ENCODE data around the gene MRPL28. TPM values are rescaled to one million over a fixed set of nuclear protein-coding genes. Genes with fewer than 3 reads are reported as not detected.
A peak's percentile ranks its signal among the peaks of the same experiment; 100 is the strongest.
"Not testable (repeated sequence)": the region's sequence is repeated elsewhere in the genome, so short reads cannot be mapped to it uniquely, and the experiment has no call there.

The MRPL28 gene
- total and polyA plus RNA-seq, 7 experiments from 2014 or later = 21.9 to 86.2 (median 31.4) TPM

DNA sequence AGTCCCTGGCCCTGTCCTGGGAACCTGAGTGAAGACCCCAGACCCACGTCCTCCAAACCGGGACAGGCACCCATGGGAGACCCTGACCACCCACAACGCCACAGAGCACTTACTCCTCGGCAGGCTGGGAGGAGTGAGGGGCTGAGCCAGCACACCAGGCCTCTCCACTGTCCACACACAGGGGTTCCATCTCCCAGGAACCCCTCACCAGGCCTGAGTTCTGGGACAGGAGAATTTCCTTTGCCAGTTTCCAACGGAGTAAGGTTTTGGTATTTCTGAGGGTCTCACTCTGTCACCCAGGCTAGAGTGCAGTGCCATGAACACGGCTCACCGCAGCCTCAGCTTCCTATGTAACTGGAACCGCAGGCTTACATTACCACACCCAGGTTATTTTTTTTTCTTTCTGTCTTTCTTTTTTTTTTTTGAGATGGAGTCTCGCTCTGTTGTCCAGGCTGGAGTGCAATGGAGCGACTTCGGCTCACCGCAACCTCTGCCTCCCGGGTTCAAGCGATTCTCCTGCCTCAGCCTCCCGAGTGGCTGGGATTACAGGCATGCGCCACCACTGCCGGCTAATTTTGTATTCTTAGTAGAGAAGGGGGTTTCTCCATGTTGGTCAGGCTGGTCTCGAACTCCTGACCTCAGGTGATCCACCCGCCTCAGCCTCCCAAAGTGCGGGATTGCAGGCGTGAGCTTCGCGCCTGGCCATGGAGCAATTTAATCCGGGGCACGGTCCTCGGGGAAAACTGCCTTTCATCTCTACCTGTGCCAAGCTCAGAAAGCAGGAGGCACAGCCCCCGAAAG lies 9.8 kb upstream of the MRPL28 start:
- peak overlapping the region; percentile 58 to 98 (median 94) for H3K27ac Mint-ChIP-seq
- intact Hi-C loops (cut with micrococcal nuclease) = loop anchor here (1.0 to 10.0 kb wide), 3 partner anchors 10 to 207 kb away; partner anchors contain the start of gene MRPL28 (in 1 of the 2)
- peaks cover 0 to 3% (median 0%) of the 10 kb centered on the region in 5 donors for H3K36me3 Mint-ChIP-seq
- H3K4me3 Mint-ChIP-seq = peak overlapping the region; percentile 63 to 97 (median 86)
- peak in 4 of 9 donors; percentile 58 to 76 (median 62) for DNase-seq
- Histone ChIP-seq H3K27me3 (ENCODE audit: control insufficient read depth in 2 of 2, insufficient read depth in 2 of 2, low read length in 2 of 2) (no peaks in the 10 kb centered on the region), H3K36me3 (ENCODE audit: control insufficient read depth in 2 of 3, insufficient read depth in 3 of 3, low read length in 3 of 3) (peaks cover 0 to 30% (median 4%) of the 10 kb centered on the region in 3 experiments), H3K4me3 (ENCODE audit: low read length) (peak overlapping the region; percentile 61), H3K4me1 (ENCODE audit: control insufficient read depth in 2 of 2, insufficient read depth in 2 of 2, low read length in 2 of 2) (peaks cover 18 to 23% of the 10 kb centered on the region in 2 donors), H3K27ac (ENCODE audit: low read depth, low read length) (peak overlapping the region; percentile 81), H3K9me3 (ENCODE audit: control insufficient read depth in 2 of 3, low read length in 3 of 3) (no peaks in the 10 kb centered on the region)
- peaks cover 0 to 11% (median 0%) of the 10 kb centered on the region in 5 donors for H3K27me3 Mint-ChIP-seq
- peak; percentile 47 for ATAC-seq
- H3K9me3 Mint-ChIP-seq = no peaks in the 10 kb centered on the region
- peaks cover 7 to 29% (median 21%) of the 10 kb centered on the region in 7 donors for H3K4me1 Mint-ChIP-seq
- ChIA-PET POLR2A (interaction anchor here (0.7 to 7.7 kb wide), 10 partner anchors 9 to 1584 kb away, joined by 3 to 120 read pairs (median 4); partner anchors contain the start of genes DECR2, FAM234A, MRPL28 and NME4), CTCF (interaction anchor here (0.7 to 0.9 kb wide), 2 partner anchors 18 to 22 kb away, joined by 3 to 4 read pairs; partner anchors contain the start of gene DECR2)

DNA sequence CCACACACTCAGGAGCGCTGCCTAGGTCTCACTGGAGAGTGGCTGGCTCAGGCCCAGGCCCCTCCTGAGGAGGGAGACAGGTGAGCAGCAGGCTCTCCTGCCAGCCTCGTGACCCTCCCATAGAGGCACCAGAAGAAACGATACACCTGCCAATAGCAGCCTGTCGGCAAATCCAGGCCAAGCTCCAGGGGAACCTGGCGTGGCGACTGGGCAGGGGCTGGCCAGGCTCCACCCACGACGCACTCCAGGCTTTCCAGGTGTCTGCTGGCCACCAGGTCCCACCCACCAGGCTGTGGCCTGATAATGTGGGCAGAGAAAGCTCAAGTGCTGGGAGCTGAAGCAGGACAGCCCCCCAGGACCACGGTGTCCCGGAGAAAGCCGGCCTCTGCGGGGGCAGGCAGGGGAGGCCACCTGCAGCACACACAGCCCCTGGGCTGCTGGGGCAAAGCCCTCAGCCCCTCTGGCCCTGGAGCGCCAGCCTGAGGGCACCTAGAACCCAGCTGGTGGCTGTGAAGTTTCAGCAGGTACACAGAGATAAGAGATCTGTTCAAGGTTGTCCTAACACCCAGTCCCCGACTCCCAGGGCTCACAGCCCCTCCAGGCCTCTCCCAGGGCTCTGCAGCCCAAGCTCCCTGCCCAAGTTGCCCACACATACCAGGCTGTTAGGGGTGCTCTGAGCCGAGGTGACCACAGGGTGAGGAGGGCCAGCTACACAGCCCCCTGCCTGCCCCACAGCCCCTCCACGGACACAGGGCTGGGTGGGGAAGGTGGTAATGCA lies 9.0 kb upstream of the MRPL28 start:
- peak overlapping the region; percentile 81 for H3K27ac ChIP-seq (ENCODE audit: low read depth, low read length)
- peaks cover 0 to 37% (median 8%) of the 10 kb centered on the region in 3 experiments for H3K36me3 ChIP-seq (ENCODE audit: control insufficient read depth in 2 of 3, insufficient read depth in 3 of 3, low read length in 3 of 3)
- H3K9me3 Mint-ChIP-seq = no peaks in the 10 kb centered on the region
- H3K27ac Mint-ChIP-seq = peak overlapping the region in 8 of 9 donors; percentile 33 to 98 (median 96)
- H3K4me3 ChIP-seq (ENCODE audit: low read length) = peak overlapping the region; percentile 61
- ATAC-seq (no peak), DNase-seq (no peak)
- H3K4me3 Mint-ChIP-seq = peak overlapping the region in 9 of 10 donors; percentile 77 to 97 (median 88)
- H3K36me3 Mint-ChIP-seq = peaks cover 0 to 3% (median 0%) of the 10 kb centered on the region in 5 donors
- ChIA-PET POLR2A (interaction anchor here (0.7 to 7.7 kb wide), 11 partner anchors 8 to 1776 kb away, joined by 3 to 120 read pairs (median 3); partner anchors contain the start of genes DECR2, MRPL28, NME4 and RPS2), CTCF (interaction anchor here (0.6 kb wide), 1 partner anchor 19 kb away, joined by 8 read pairs; no protein-coding TSS in a partner anchor)
- H3K4me1 ChIP-seq (ENCODE audit: control insufficient read depth in 2 of 2, insufficient read depth in 2 of 2, low read length in 2 of 2) = peaks cover 18 to 23% of the 10 kb centered on the region in 2 donors
- no peaks in the 10 kb centered on the region for H3K9me3 ChIP-seq (ENCODE audit: control insufficient read depth in 2 of 3, low read length in 3 of 3)
- no peaks in the 10 kb centered on the region for H3K27me3 ChIP-seq (ENCODE audit: control insufficient read depth in 2 of 2, insufficient read depth in 2 of 2, low read length in 2 of 2)
- H3K27me3 Mint-ChIP-seq = peaks cover 0 to 11% (median 0%) of the 10 kb centered on the region in 5 donors
- peaks cover 7 to 29% (median 22%) of the 10 kb centered on the region in 7 donors for H3K4me1 Mint-ChIP-seq
- intact Hi-C loops (cut with micrococcal nuclease) = no loop called here

DNA sequence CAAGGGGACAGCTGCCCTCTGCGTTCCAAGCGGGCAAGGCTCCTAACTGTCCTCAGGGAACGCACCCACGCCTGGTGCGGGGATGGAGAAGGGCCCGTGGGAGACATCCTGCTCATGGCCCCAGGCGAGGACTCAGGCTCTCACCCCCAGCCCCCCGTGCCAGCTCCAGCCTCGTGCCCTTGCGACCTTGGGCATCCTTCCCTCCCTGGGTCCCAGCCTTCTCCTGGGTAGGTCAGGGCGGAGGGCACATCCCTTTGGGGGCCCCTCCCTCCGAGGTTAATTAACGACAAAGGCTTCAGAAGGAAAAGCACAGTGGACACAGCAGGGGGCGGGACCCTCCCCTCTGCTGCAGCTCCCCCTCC lies 8.5 kb upstream of the MRPL28 start:
- H3K4me1 ChIP-seq (ENCODE audit: control insufficient read depth in 2 of 2, insufficient read depth in 2 of 2, low read length in 2 of 2) = peaks cover 18% of the 10 kb centered on the region in 2 donors
- peaks cover 0 to 3% (median 0%) of the 10 kb centered on the region in 5 donors for H3K36me3 Mint-ChIP-seq
- H3K27me3 Mint-ChIP-seq = peaks cover 0 to 11% (median 0%) of the 10 kb centered on the region in 5 donors
- intact Hi-C loops (cut with micrococcal nuclease) = no loop called here
- H3K4me3 ChIP-seq (ENCODE audit: low read length) = no peak overlapping the region
- H3K27me3 ChIP-seq (ENCODE audit: control insufficient read depth in 2 of 2, insufficient read depth in 2 of 2, low read length in 2 of 2) = no peaks in the 10 kb centered on the region
- ATAC-seq (no peak), DNase-seq (no peak)
- peak overlapping the region in 7 of 10 donors; percentile 25 to 93 (median 85) for H3K4me3 Mint-ChIP-seq
- no peaks in the 10 kb centered on the region for H3K9me3 Mint-ChIP-seq
- POLR2A ChIA-PET = interaction anchor here (0.8 to 7.7 kb wide), 7 partner anchors 8 to 1776 kb away, joined by 3 to 120 read pairs (median 3); partner anchors contain the start of genes DECR2, MRPL28, NME4 and TRAF7
- H3K36me3 ChIP-seq (ENCODE audit: control insufficient read depth in 2 of 3, insufficient read depth in 3 of 3, low read length in 3 of 3) = peaks cover 0 to 43% (median 8%) of the 10 kb centered on the region in 3 experiments
- peak overlapping the region in 7 of 9 donors; percentile 33 to 97 (median 90) for H3K27ac Mint-ChIP-seq
- peaks cover 7 to 29% (median 17%) of the 10 kb centered on the region in 7 donors for H3K4me1 Mint-ChIP-seq
- H3K27ac ChIP-seq (ENCODE audit: low read depth, low read length) = peak overlapping the region; percentile 81
- CTCF ChIA-PET = no interaction called here
- H3K9me3 ChIP-seq (ENCODE audit: control insufficient read depth in 2 of 3, low read length in 3 of 3) = no peaks in the 10 kb centered on the region

DNA sequence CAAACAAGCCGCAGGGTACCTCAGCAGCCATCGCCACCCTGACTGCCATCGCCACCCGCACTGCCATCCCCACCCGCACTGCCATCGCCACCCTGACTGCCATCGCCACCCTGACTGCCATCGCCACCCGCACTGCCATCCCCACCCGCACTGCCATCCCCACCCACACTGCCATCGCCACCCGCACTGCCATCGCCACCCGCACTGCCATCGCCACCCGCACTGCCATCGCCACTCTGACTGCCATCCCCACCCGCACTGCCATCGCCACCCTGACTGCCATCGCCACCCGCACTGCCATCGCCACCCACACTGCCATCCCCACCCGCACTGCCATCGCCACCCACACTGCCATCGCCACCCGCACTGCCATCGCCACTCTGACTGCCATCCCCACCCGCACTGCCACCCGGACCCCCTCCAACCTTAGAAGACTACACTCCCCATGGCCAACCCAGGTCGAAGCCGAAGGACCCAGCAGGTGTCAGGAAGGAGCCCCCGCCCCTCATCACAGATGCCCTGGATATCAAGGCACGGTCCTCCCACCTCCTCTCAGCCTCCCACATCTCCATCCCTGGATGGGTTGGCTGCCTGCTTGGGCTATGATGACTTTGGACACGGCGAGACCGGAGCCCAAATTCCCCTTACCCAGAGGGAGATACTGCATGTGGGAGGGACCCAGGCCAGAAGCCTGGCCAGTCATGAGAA lies 7.9 kb upstream of the MRPL28 start:
- H3K4me1 Mint-ChIP-seq = peaks cover 2 to 28% (median 13%) of the 10 kb centered on the region in 7 donors
- peak overlapping the region in 6 of 9 donors; percentile 22 to 97 (median 78) for H3K27ac Mint-ChIP-seq

DNA sequence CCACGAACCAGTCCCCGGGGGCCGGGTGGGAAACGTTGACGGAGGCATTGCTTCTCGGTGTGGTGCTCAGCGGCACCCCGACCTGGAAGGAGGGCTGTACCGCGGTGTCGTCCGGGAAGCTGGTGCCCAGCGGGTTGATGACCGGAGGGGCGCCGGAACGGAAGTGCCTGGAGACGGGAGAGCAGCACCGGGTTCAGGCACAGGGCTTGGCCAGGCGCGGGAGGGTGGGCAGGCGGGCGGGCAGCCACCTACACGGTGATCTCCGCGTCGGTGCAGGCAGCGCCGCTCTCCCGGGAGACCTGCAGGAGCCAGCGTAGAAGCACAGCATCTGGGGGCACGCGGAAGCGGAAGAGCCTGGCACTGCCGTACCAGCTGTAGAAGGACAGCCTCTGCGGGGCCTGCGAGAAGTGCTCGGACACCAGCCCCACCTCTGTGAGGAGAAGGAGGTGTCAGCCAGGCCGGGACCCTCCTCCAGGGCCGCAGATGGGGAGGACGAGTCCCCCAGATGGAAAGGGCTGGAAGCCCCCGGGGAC lies 7.1 kb upstream of the MRPL28 start:
- ChIA-PET POLR2A (no interaction called here), CTCF (interaction anchor here (1.6 kb wide), 1 partner anchor 15 kb away, joined by 6 read pairs; no protein-coding TSS in a partner anchor)
- DNase-seq (no peak), ATAC-seq (no peak)
- Histone ChIP-seq H3K4me1 (ENCODE audit: control insufficient read depth in 2 of 2, insufficient read depth in 2 of 2, low read length in 2 of 2) (peaks cover 7 to 10% of the 10 kb centered on the region in 2 donors), H3K36me3 (ENCODE audit: control insufficient read depth in 2 of 3, insufficient read depth in 3 of 3, low read length in 3 of 3) (peaks cover 0 to 56% (median 8%) of the 10 kb centered on the region in 3 experiments), H3K9me3 (ENCODE audit: control insufficient read depth in 2 of 3, low read length in 3 of 3) (no peaks in the 10 kb centered on the region), H3K27me3 (ENCODE audit: control insufficient read depth in 2 of 2, insufficient read depth in 2 of 2, low read length in 2 of 2) (no peaks in the 10 kb centered on the region), H3K27ac (ENCODE audit: low read depth, low read length) (no peak overlapping the region), H3K4me3 (ENCODE audit: low read length) (no peak overlapping the region)
- no peak overlapping the region for H3K27ac Mint-ChIP-seq
- peaks cover 0 to 2% (median 0%) of the 10 kb centered on the region in 5 donors for H3K27me3 Mint-ChIP-seq
- H3K4me3 Mint-ChIP-seq = no peak overlapping the region
- no peaks in the 10 kb centered on the region for H3K9me3 Mint-ChIP-seq
- peaks cover 0 to 27% (median 8%) of the 10 kb centered on the region in 7 donors for H3K4me1 Mint-ChIP-seq
- peaks cover 0 to 5% (median 0%) of the 10 kb centered on the region in 5 donors for H3K36me3 Mint-ChIP-seq
- intact Hi-C loops (cut with micrococcal nuclease) = no loop called here

More for the DNA sequence above, 7.9 kb upstream of the MRPL28 start:
- H3K4me3 ChIP-seq (ENCODE audit: low read length); H3K27me3 ChIP-seq (ENCODE audit: control insufficient read depth in 2 of 2, insufficient read depth in 2 of 2, low read length in 2 of 2); H3K9me3 Mint-ChIP-seq; H3K9me3 ChIP-seq (ENCODE audit: control insufficient read depth in 2 of 3, low read length in 3 of 3); CTCF ChIA-PET; H3K27me3 Mint-ChIP-seq; H3K36me3 Mint-ChIP-seq; ATAC-seq; intact Hi-C loops (cut with micrococcal nuclease); DNase-seq: not testable (repeated sequence)
- peak overlapping the region in 4 of 10 donors; percentile 25 to 88 (median 70) for H3K4me3 Mint-ChIP-seq
- POLR2A ChIA-PET = interaction anchor here (1.5 to 7.7 kb wide), 3 partner anchors 7 to 19 kb away, joined by 3 to 120 read pairs (median 59); partner anchors contain the start of genes DECR2, MRPL28 and NME4
- Histone ChIP-seq H3K36me3 (ENCODE audit: control insufficient read depth in 2 of 3, insufficient read depth in 3 of 3, low read length in 3 of 3) (peaks cover 0 to 48% (median 8%) of the 10 kb centered on the region in 3 experiments), H3K4me1 (ENCODE audit: control insufficient read depth in 2 of 2, insufficient read depth in 2 of 2, low read length in 2 of 2) (peaks cover 13 to 14% of the 10 kb centered on the region in 2 donors), H3K27ac (ENCODE audit: low read depth, low read length) (peak overlapping the region; percentile 81)
